Smooth muscle cell (in vitro differentiated cells): Measurements from ENCODE around the gene ME3. TPM values are rescaled to one million over a fixed set of nuclear protein-coding genes. Genes with fewer than 3 reads are reported as not detected.
A peak's percentile ranks its signal among the peaks of the same experiment; 100 is the strongest.

Experiments
- DNase-seq: peaks from one replicate; lab custom pipeline; 2025; ENCODE audit not compliant: unreplicated experiment; lab: John Stamatoyannopoulos, UW
- H2AFZ ChIP-seq: fragments of 200-600 bp; sonication (generic); 2 replicates; pipeline ENCODE4 v1.6.0; 2016; ENCODE audit warnings: antibody characterized with exemption, low read depth, mild to moderate bottlenecking
- H3F3A ChIP-seq: fragments of 200-600 bp; sonication (generic); 2 replicates; pipeline ENCODE4 v1.6.0; 2017; ENCODE audit warnings: antibody characterized with exemption, low read depth
- H3K27ac ChIP-seq: fragments of 200-600 bp; sonication (generic); 2 replicates; pipeline ENCODE4 v1.5.1; 2016; ENCODE audit warnings: low read depth, mild to moderate bottlenecking
- H3K27me3 ChIP-seq: fragments of 200-600 bp; sonication (generic); 2 replicates; pipeline ENCODE4 v1.6.1; 2016; ENCODE audit warnings: low read depth, mild to moderate bottlenecking
- H3K36me3 ChIP-seq: fragments of 200-600 bp; sonication (generic); 2 replicates; pipeline ENCODE4 v1.5.1; 2016; ENCODE audit warnings: low read depth
- H3K4me1 ChIP-seq: fragments of 200-600 bp; sonication (generic); 2 replicates; pipeline ENCODE4 v1.5.1; 2016; ENCODE audit warnings: low read depth
- H3K4me2 ChIP-seq: fragments of 200-600 bp; sonication (generic); 2 replicates; pipeline ENCODE4 v1.6.0; 2016; ENCODE audit warnings: mild to moderate bottlenecking
- H3K4me3 ChIP-seq: fragments of 200-600 bp; sonication (generic); 2 replicates; pipeline ENCODE4 v1.5.1; 2016; ENCODE audit warnings: mild to moderate bottlenecking
- H3K79me2 ChIP-seq: fragments of 200-600 bp; sonication (generic); 2 replicates; pipeline ENCODE4 v1.6.0; 2016; ENCODE audit warnings: low read depth, mild to moderate bottlenecking
- H3K9ac ChIP-seq: fragments of 200-600 bp; sonication (generic); 2 replicates; pipeline ENCODE4 v1.6.0; 2016; ENCODE audit warnings: low read depth
- H3K9me3 ChIP-seq: fragments of 200-600 bp; sonication (generic); replicated peaks from 2 replicates; pipeline ENCODE4 v1.5.1; 2016; ENCODE audit warnings: low read depth
- H4K20me1 ChIP-seq: fragments of 200-600 bp; sonication (generic); 2 replicates; pipeline ENCODE4 v1.6.0; 2016; ENCODE audit warnings: low read depth
- WGBS: methylation state at CpG from one replicate; pipeline ENCODE4 v1.1.7; 2016; ENCODE audit warnings: low lambda C conversion rate; 5-methylcytosine and 5-hydroxymethylcytosine counted together
- polyA plus RNA-seq: library from polyadenylated mRNA; unstranded; fragments of >200 nt; fragmentation: Nextera tagmentation; extraction: Ambion mirVana; gene quantifications from 2 replicates; pipeline ENCODE4 v1.2.1, GENCODE V29; 2016
- total RNA-seq: library from RNA; depleted of rRNA; stranded (reverse); fragments of >200 nt; gene quantifications from 2 replicates; pipeline ENCODE4 v1.2.3, GENCODE V29; 2014
- TF ChIP-seq, protein P1 (sequence below): fragments of 200-600 bp; sonication (generic); IDR thresholded peaks from 2 replicates; pipeline ENCODE4 v1.5.1; 2017; ENCODE audit warnings: borderline replicate concordance, mild to moderate bottlenecking, antibody characterized with exemption; ENCODE audit not compliant: insufficient read depth, poor library complexity, severe bottlenecking

The ME3 gene
- total and polyA plus RNA-seq, 2 experiments from 2014 or later = 4.2 to 8.4 TPM

DNA sequence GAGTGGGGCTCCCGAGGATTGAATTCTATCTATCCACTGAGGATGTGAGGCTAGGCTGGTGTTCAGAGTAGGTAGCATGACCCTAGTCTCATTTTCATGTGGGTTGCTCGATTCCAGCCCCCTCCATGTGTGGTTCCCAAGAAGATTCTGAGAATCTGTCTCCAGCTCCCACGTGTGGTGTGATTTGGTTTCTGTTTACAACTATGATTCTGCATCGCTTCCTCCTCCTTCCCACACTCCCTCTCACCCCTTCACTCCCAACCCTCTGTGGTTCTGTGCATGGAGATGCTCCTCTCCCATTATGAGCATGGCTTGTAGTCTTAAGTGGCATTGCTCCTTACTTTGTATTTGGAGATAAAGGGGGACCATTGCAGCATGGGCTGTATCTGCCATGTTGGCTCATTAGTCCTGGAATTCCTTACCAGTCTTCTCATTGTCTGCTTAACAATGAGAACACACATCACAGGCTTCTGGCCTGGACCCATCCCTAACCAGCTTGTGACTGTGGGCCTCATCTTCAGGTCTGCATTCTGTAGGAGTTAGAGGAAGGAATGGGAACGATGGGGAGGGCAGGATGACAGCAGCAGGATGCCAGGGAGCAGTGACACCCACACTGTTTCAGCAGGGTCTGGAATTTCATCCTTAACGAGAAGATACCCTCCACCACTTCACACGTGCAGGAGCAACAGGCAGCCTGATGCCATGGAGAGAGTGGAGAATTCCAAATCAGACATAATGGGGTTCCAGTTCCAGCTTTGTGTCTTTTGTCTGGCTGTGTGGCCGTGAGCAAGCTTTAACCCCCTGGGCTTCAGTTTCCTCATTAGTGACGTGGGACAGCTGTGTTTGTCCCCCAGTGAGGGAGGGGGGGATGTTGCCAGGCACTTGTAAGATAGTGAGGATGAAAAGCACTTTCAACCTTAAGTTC, 211.7 kb downstream of the ME3 start:
- Histone ChIP-seq H2AFZ (no peak overlapping the region), H3K9ac (no peak overlapping the region), H3K9me3 (no peaks in the 10 kb centered on the region), H3K4me1 (peaks cover 11% of the 10 kb centered on the region), H3K4me2 (no peak overlapping the region), H3F3A (no peaks in the 10 kb centered on the region), H3K27me3 (no peaks in the 10 kb centered on the region), H3K79me2 (no peaks in the 10 kb centered on the region), H3K4me3 (no peak overlapping the region), H3K27ac (peak overlapping the region; percentile 8), H3K36me3 (no peaks in the 10 kb centered on the region), H4K20me1 (no peaks in the 10 kb centered on the region)
- DNase-seq = no peak
- TF ChIP-seq, protein P1, sequence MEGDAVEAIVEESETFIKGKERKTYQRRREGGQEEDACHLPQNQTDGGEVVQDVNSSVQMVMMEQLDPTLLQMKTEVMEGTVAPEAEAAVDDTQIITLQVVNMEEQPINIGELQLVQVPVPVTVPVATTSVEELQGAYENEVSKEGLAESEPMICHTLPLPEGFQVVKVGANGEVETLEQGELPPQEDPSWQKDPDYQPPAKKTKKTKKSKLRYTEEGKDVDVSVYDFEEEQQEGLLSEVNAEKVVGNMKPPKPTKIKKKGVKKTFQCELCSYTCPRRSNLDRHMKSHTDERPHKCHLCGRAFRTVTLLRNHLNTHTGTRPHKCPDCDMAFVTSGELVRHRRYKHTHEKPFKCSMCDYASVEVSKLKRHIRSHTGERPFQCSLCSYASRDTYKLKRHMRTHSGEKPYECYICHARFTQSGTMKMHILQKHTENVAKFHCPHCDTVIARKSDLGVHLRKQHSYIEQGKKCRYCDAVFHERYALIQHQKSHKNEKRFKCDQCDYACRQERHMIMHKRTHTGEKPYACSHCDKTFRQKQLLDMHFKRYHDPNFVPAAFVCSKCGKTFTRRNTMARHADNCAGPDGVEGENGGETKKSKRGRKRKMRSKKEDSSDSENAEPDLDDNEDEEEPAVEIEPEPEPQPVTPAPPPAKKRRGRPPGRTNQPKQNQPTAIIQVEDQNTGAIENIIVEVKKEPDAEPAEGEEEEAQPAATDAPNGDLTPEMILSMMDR = no peak
- WGBS = 64% methylated on average over 9 of the region's 9 CpGs

DNA sequence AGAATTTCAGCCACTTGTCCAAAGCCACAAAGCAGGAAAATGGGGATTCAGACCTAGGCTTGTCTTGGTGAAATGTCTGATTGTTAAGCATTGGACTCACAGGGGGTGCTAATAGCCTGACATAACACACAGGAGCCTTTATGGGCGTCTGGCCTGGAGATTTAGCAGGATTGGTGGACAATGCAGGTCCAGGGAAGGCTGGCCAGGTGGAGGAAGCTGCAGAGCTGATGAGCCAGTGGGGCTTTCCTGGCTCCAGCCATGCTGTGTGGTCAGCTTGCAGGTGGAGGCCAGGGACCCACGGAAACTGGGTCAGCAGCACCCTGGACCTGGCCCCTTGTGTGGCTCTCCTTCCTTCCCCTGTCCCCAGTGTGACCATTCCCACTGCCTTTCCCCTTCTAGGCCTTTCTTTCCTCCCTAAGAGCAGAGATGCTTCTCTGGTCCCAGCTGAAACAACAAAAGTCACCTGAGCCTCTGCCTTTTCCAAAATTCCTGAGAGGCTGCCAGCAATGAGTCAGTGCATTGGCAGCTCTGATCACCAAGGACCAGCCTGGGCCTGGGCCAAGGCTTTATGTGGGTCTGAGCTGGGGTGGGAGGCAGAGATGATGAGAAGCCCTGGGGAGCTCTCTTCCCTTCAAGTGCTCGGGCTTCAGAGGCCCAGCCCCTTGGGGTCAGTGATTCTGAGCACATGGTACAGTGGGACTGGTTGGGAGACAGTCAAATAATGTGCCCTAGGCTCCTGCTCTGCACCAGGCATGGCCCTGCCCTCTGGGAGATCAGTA, 212.5 kb downstream of the ME3 start:
- Histone ChIP-seq H3K4me1 (peaks cover 11% of the 10 kb centered on the region), H3K79me2 (no peaks in the 10 kb centered on the region), H3K36me3 (no peaks in the 10 kb centered on the region), H3K9me3 (no peaks in the 10 kb centered on the region), H3K27ac (peak overlapping the region; percentile 8), H2AFZ (no peak overlapping the region), H3K4me2 (no peak overlapping the region), H3K9ac (no peak overlapping the region), H4K20me1 (no peaks in the 10 kb centered on the region), H3K27me3 (no peaks in the 10 kb centered on the region), H3K4me3 (no peak overlapping the region), H3F3A (no peaks in the 10 kb centered on the region)
- no peak for DNase-seq
- TF ChIP-seq, protein P1 = no peak
- 70% methylated on average over 3 of the region's 3 CpGs for WGBS

DNA sequence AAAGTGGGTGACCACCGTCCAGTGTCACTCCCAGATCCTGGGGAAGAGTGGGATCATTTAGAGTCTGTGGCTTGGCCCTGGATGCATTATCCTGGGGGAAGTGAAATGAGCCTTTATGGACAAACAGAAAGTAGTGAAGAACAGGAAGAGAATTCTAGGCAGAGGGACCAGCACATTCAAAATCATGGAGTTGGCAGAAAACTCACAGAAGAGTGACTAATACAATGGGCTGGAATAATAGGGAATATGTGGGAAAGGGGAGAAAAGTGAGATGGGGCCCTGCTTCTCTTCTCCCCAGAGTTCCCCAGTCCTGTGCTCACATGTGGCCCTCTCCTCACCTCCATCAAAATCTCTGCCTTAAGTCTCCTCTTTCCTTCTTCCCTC, 213.4 kb downstream of the ME3 start:
- WGBS = 77% methylated on average over 1 of the region's 1 CpG
- Histone ChIP-seq H3K4me3 (no peak overlapping the region), H3F3A (no peaks in the 10 kb centered on the region), H4K20me1 (no peaks in the 10 kb centered on the region), H3K27me3 (no peaks in the 10 kb centered on the region), H3K27ac (no peak overlapping the region), H3K36me3 (no peaks in the 10 kb centered on the region), H3K9me3 (no peaks in the 10 kb centered on the region), H3K9ac (no peak overlapping the region), H2AFZ (no peak overlapping the region), H3K4me1 (peaks cover 11% of the 10 kb centered on the region), H3K79me2 (no peaks in the 10 kb centered on the region), H3K4me2 (no peak overlapping the region)
- TF ChIP-seq, protein P1 = no peak
- no peak for DNase-seq
